SKM-1 treated with dmso at 0.1 percent for 144 hours (cell line): ENCODE results near the gene EDAR.

Source experiments
- DNase-seq: peaks from one replicate; lab custom pipeline; 2025; ENCODE audit not compliant: unreplicated experiment; lab: John Stamatoyannopoulos, UW

Gene EDAR

DNA sequence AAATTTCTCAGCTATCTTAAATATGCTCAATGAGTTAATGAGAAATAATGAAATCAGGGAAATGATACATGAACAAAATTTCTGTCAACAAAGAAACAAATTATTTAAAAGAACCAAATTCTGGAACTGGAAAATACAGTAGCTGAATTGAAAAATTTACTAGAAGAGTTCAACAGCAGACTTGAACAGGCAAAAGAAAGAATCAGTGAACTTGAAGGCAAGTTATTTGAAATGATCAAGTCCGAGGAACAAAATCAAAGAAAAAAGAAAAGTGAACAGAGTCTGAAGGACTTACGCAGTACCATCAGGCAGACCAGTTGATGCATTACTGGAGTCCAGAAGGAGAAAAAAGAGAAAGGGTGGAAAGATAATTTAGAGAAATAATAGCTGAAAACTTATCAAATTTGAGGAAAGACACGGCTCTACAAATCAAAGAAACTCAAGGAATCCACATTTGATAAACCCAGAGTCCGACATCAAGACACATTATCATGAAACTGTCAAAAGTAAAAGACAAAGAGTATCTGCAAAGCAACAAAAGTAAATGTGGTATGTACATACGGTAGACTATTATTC lies 118.9 kb downstream of the EDAR start:
- no peak for DNase-seq

DNA sequence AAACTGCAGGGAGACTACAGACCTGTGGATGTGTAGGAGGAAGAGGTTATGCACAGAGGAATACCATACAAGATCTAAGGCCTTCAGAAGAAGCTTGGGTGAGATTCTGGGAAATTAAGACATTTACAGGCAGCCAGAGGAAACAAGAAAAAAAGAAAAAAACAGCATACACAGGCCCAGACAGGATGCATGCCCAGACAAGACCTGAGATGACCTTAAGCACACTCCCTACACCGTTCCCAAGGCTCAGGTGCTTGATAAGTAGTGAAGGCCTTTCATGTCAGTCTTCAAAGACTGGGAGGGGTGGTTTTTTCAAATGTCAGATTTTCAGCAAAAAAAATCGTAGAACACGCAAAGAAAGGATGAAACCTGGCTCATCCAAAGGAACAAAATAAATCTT lies 119.5 kb downstream of the EDAR start:
- no peak for DNase-seq

- no peak for DNase-seq
These were observed 120.1 kb downstream of the EDAR start for GRCh38 chr2:108868911-108869310.

- no peak for DNase-seq
These were observed 123.0 kb downstream of the EDAR start for GRCh38 chr2:108866041-108866440.

GRCh38 chr2:108858894-108859293 lies 130.1 kb downstream of the EDAR start:
- no peak for DNase-seq

DNA sequence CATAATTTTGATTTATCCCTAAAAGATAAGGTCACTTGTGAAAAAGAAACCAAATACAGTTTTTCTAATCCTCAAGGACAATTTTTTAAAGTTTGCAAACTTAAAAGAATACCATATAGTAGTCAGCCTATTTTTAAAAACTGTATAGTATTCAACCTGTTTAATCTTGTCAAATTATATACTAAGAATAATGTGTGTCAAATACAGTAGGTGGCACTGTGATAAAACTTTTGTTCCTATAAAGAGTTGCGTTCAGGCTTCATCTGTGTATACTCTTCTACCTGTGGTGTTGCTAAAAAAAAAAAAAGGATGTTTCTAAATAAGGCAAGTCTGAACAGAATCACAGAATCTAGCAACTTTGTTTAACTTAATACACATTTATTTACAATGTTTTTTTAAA lies 133.8 kb downstream of the EDAR start:
- no peak for DNase-seq

- DNase-seq, result no peak
These were observed 134.5 kb downstream of the EDAR start for GRCh38 chr2:108854484-108854883.

DNA sequence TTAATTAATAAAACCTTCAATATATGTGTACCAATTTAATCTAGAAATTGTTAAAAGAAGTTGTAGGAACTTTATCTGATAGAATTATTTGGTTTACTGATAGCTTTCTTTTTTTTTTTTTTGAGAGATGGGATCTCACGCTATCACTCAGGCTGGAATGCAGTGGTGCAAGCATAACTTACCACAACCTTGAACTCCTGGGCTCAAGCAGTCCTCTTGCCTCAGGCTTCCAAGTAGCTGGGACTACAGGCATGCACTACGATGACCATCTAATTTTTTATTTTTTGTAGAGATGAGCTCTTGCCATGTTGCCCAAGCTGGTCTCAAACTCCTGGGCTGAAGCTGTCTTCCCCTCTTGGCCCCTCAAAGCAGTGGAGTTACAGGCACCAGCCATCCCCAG lies 135.6 kb downstream of the EDAR start:
- no peak for DNase-seq

- DNase-seq, result no peak
These were observed 136.6 kb downstream of the EDAR start for GRCh38 chr2:108852375-108852774.

DNA sequence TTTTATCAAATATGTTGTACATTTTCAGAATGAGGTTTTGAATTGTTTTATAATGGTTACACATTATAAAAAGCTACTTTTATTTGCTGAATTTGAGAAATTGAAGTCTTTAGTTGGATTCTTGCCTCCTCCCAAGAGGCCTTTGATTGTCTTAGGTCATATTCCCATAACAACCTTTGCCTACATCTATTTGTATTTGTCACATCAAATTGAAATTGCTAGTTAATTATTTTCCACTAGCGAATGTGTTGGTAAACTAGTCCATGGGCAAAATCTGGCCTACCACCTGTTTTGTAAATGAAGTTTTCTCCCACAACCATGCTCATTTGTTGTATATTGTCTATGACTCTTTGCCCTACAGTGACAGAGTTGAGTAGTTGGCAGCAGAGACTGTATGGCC lies 142.0 kb downstream of the EDAR start:
- DNase-seq, result no peak

GRCh38 chr2:108845923-108846322 lies 143.1 kb downstream of the EDAR start:
- no peak for DNase-seq
